Upper lobe of left lung (tissue), 4 donors: ENCODE measurements around the gene CYSTM1.

Source experiments
- CTCF ChIP-seq, 6 experiments: fragments of 450-650 bp in 4 of 6; fragments of 200-600 bp in 2 of 6; sonication (generic) in 2 of 6; IDR thresholded peaks; one replicate each; pipeline ENCODE4 v1.5.1; 2016 to 2019; ENCODE audit warnings: antibody characterized with exemption in 6 of 6
- EP300 ChIP-seq, 4 donors: sonication (generic); formaldehyde crosslinking; IDR thresholded peaks; one replicate each; pipeline ENCODE4 v1.5.1; 2017; ENCODE audit warnings: antibody characterized with exemption in 4 of 4, control low read depth in 2 of 4
- POLR2A ChIP-seq, 4 donors: fragments of 450-650 bp; IDR thresholded peaks; one replicate each; pipeline ENCODE4 v1.5.1; 2016 to 2017; ENCODE audit warnings: antibody characterized with exemption in 4 of 4, mild to moderate bottlenecking in 2 of 4
- POLR2AphosphoS5 ChIP-seq, 2 donors: sonication (generic); formaldehyde crosslinking; IDR thresholded peaks; one replicate each; pipeline ENCODE4 v1.5.1; 2017; ENCODE audit warnings: antibody characterized with exemption in 2 of 2

DNA sequence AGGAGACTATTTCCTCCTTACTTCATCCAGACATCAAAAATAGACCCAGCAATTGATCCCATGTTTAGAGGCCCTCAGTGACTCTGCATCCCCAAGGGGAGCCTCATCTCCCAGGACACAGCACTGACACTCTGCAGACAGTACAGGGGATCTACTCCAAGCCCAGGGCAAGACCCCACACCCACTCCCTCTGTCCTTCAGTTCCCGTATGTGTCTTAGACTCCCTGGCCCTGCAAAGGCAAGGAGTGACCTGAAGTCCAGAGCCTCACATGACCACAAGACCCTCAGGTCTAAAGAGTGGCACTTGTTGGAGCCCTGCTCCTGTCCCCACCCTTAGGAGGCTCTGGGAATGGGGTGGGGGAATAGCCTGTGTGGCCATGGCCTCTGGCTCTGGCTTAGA lies 27.5 kb upstream of the CYSTM1 start:
- TF ChIP-seq EP300 (IDR thresholded peaks at IDR 0.05) (no peak), POLR2AphosphoS5 (IDR thresholded peaks at IDR 0.05) (no peak), POLR2A (IDR thresholded peaks at IDR 0.05) (no peak), CTCF (IDR thresholded peaks at IDR 0.05) (no peak)
